NT2/D1 (cell line): ENCODE results near the gene CNGB1.

Experiments used
- SUZ12 ChIP-seq: IDR thresholded peaks from 2 replicates; pipeline ENCODE4 v1.6.1; 2011; ENCODE audit not compliant: insufficient read length, insufficient read depth; ENCODE audit errors: extremely low read depth
- YY1 ChIP-seq: IDR thresholded peaks from 2 replicates; pipeline ENCODE4 v1.6.1; 2011; ENCODE audit not compliant: insufficient read length, insufficient read depth
- ZNF274 ChIP-seq: IDR thresholded peaks from 2 replicates; pipeline ENCODE4 v1.6.1; 2011; ENCODE audit warnings: mild to moderate bottlenecking, low read depth, low read length

GRCh38 chr16:57843400-57843799, 127.5 kb downstream of the CNGB1 start:
- TF ChIP-seq YY1 (no peak), SUZ12 (no peak), ZNF274 (no peak)
